DOHH2 (cell line): ENCODE data around the gene SDE2.
"Not testable (repeated sequence)": the region's sequence is repeated elsewhere in the genome, so short reads cannot be mapped to it uniquely, and the experiment has no call there.

Source experiments
- H3F3A ChIP-seq: fragments of 200-600 bp; sonication (generic), shearing (Covaris generic); 2 replicates; pipeline ENCODE4 v1.6.0; 2016; ENCODE audit warnings: antibody characterized with exemption, mild to moderate bottlenecking; ENCODE audit not compliant: control insufficient read depth, insufficient read depth
- H3K27ac ChIP-seq: fragments of 200-600 bp; sonication (generic); 2 replicates; pipeline ENCODE4 v1.5.1; 2014; ENCODE audit warnings: low read depth, mild to moderate bottlenecking, low read length, moderate library complexity
- H3K27me3 ChIP-seq: fragments of 200-600 bp; sonication (generic); 2 replicates; pipeline ENCODE4 v1.6.1; 2014; ENCODE audit warnings: mild to moderate bottlenecking, low read length, mixed read lengths; ENCODE audit not compliant: control insufficient read depth
- H3K36me3 ChIP-seq: fragments of 200-600 bp; sonication (generic); 2 replicates; pipeline ENCODE4 v1.6.1; 2014; ENCODE audit warnings: mild to moderate bottlenecking, low read length, moderate library complexity, mixed read lengths; ENCODE audit not compliant: control insufficient read depth
- H3K4me1 ChIP-seq: fragments of 200-600 bp; sonication (generic); 2 replicates; pipeline ENCODE4 v1.6.1; 2014; ENCODE audit warnings: mild to moderate bottlenecking, low read length, mixed read lengths; ENCODE audit not compliant: control insufficient read depth
- H3K4me2 ChIP-seq: fragments of 200-600 bp; sonication (generic); 2 replicates; pipeline ENCODE4 v1.6.0; 2014; ENCODE audit warnings: mild to moderate bottlenecking, low read length, moderate library complexity
- H3K4me3 ChIP-seq: fragments of 200-600 bp; sonication (generic); 2 replicates; pipeline ENCODE4 v1.5.1; 2014; ENCODE audit warnings: mild to moderate bottlenecking, low read length, mixed read lengths
- H3K79me2 ChIP-seq: fragments of 200-600 bp; sonication (generic); 2 replicates; pipeline ENCODE4 v1.6.1; 2014; ENCODE audit warnings: mild to moderate bottlenecking, low read length, mixed read lengths; ENCODE audit not compliant: control insufficient read depth
- H3K9me2 ChIP-seq: fragments of 200-600 bp; sonication (generic); replicated peaks from 2 replicates; pipeline ENCODE4 v1.6.1; 2014; ENCODE audit warnings: mild to moderate bottlenecking, low read length, mixed read lengths; ENCODE audit not compliant: control insufficient read depth
- H3K9me3 ChIP-seq: fragments of 200-600 bp; sonication (generic); 2 replicates; pipeline ENCODE4 v1.6.1; 2014; ENCODE audit warnings: antibody characterized with exemption, low read length, mixed read lengths; ENCODE audit not compliant: control insufficient read depth, insufficient read depth
- H4K20me1 ChIP-seq: fragments of 200-600 bp; sonication (generic); 2 replicates; pipeline ENCODE4 v1.6.0; 2014; ENCODE audit warnings: low read depth, mild to moderate bottlenecking, antibody characterized with exemption, low read length, moderate library complexity; ENCODE audit not compliant: control insufficient read depth, insufficient read depth
- CTCF ChIP-seq: fragments of 200-600 bp; sonication (generic); IDR thresholded peaks from one replicate; pipeline ENCODE4 v1.5.1; 2014; ENCODE audit warnings: antibody characterized with exemption, mild to moderate bottlenecking, low read depth, low read length; ENCODE audit not compliant: poor library complexity, severe bottlenecking
- EZH2phosphoT487 ChIP-seq: fragments of 200-600 bp; sonication (generic); IDR thresholded peaks from 2 replicates; pipeline ENCODE4 v1.6.1; 2017; ENCODE audit warnings: borderline replicate concordance, mild to moderate bottlenecking, antibody characterized with exemption, low read length, moderate library complexity, mixed read lengths

Gene SDE2

GRCh38 chr1:225937048-225937968, 61.8 kb downstream of the SDE2 start:
- peaks cover 17% of the 10 kb centered on the region for H3K4me1 ChIP-seq
- H3K27me3 ChIP-seq, result no peaks in the 10 kb centered on the region
- H3K9me2 ChIP-seq, result no peaks in the 10 kb centered on the region
- peaks cover 8% of the 10 kb centered on the region; the same call in 1 of the 2 replicates for H3K36me3 ChIP-seq
- H3F3A ChIP-seq, result no peaks in the 10 kb centered on the region
- no peak overlapping the region for H3K4me2 ChIP-seq
- H4K20me1 ChIP-seq, result no peaks in the 10 kb centered on the region
- TF ChIP-seq EZH2phosphoT487 (no peak), CTCF (no peak)
- H3K79me2 ChIP-seq, result no peaks in the 10 kb centered on the region
- H3K27ac ChIP-seq, result no peak overlapping the region
- no peaks in the 10 kb centered on the region for H3K9me3 ChIP-seq
- H3K4me3 ChIP-seq, result no peak overlapping the region

GRCh38 chr1:225936523-225936922, 62.6 kb downstream of the SDE2 start:
- H3K36me3 ChIP-seq, result peaks cover 2% of the 10 kb centered on the region; the same call in 1 of the 2 replicates
- peaks cover 9% of the 10 kb centered on the region for H3K4me1 ChIP-seq
- H3K4me2 ChIP-seq, result no peak overlapping the region
- no peak for TF ChIP-seq CTCF
- H3F3A ChIP-seq, result no peaks in the 10 kb centered on the region
- no peaks in the 10 kb centered on the region for H4K20me1 ChIP-seq
- no peaks in the 10 kb centered on the region for H3K9me3 ChIP-seq
- no peak overlapping the region for H3K4me3 ChIP-seq
- no peaks in the 10 kb centered on the region for H3K27me3 ChIP-seq
- no peaks in the 10 kb centered on the region for H3K9me2 ChIP-seq
- no peak overlapping the region for H3K27ac ChIP-seq
- no peaks in the 10 kb centered on the region for H3K79me2 ChIP-seq

- H3F3A ChIP-seq, H3K9me3 ChIP-seq, H4K20me1 ChIP-seq, H3K27me3 ChIP-seq, H3K27ac ChIP-seq, H3K36me3 ChIP-seq, H3K79me2 ChIP-seq, H3K4me3 ChIP-seq, H3K9me2 ChIP-seq, H3K4me2 ChIP-seq, H3K4me1 ChIP-seq: not testable (repeated sequence)
Measured at GRCh38 chr1:225936086-225936485, 63.1 kb downstream of the SDE2 start.

GRCh38 chr1:225934711-225935110, 64.4 kb downstream of the SDE2 start:
- no peaks in the 10 kb centered on the region for H3K79me2 ChIP-seq
- H3K9me3 ChIP-seq, result no peaks in the 10 kb centered on the region

More at GRCh38 chr1:225934711-225935110, 64.4 kb downstream of the SDE2 start:
- TF ChIP-seq EZH2phosphoT487 (no peak), CTCF (no peak)
- Histone ChIP-seq H3K9me2 (no peaks in the 10 kb centered on the region), H3K4me3 (no peak overlapping the region), H3K4me1 (peaks cover 8% of the 10 kb centered on the region), H3K36me3 (no peaks in the 10 kb centered on the region), H3F3A (no peaks in the 10 kb centered on the region), H3K27me3 (no peaks in the 10 kb centered on the region), H3K4me2 (no peak overlapping the region), H3K27ac (no peak overlapping the region), H4K20me1 (no peaks in the 10 kb centered on the region)
